ENCODE measurements around the gene ADAM17. TPM values are rescaled to one million over a fixed set of nuclear protein-coding genes. Genes with fewer than 3 reads are reported as not detected.
A peak's percentile ranks its signal among the peaks of the same experiment; 100 is the strongest.

Gene ADAM17
- total and polyA plus RNA-seq, 2 of the 13 experiments (the other 11 are each of a cell fraction or from before 2014, with no cell fraction given), result 6.5 to 33.4 TPM

DNA sequence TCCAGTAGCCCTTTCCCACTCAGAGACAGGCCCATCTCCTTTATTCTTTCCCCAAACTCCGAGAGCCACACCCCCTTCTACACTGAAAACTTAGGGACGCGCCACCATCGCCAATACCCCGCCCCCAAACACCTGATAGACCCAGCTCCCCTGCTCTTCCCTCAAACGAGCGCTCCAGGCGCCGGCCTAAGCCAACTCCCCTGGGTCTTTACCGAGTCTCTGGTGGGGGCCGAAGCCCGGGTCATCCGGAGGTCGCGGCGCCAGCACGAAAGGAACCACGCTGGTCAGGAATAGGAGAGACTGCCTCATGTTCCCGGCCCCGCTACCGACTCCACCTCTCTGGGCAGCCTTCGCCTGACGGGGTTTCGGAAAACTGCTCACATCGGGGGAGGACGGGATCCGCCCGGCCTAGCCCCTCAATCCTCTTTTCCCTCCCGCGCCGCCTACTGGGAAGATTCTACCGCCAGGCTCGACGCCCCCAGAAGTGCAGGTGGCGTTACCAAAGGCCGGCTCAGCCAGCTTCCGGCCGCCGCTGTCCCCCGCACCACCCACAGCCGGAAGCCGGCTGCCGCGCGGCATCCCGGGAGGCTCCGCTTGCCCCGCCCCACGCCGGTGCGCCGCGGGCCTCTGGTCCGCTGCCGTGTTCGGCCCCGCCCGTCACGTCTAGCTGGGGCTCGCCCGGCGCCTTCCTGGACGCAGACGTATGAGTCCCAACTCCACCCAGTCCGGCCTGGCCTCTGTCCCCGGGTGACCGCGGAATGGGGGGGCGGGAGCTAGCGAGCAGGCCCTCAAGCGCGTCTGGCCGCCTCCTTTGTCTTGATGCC lies at the start of gene ADAM17 (continued):
- TF ChIP-seq MAZ (IDR thresholded peaks at IDR 0.05; ENCODE audit: borderline replicate concordance, low read depth, low read length), result peak; percentile 95
- TF ChIP-seq MAZ (CRISPR knock-in tag; IDR thresholded peaks at IDR 0.05; ENCODE audit: low read depth), result peak; percentile 99
- 0 out of 2 replicates have a peak, but pooled peaks have one; percentile 26 for TF ChIP-seq ZNF24 (IDR thresholded peaks at IDR 0.05)
- 0 out of 2 replicates have a peak, but pooled peaks have one; percentile 56 for TF ChIP-seq SMAD3 (CRISPR knock-in tag; IDR thresholded peaks at IDR 0.05)
- peak; percentile 26; the same call in 1 of the 2 replicates for TF ChIP-seq ZNF616 (CRISPR knock-in tag; IDR thresholded peaks at IDR 0.05; ENCODE audit: low read depth)
- TF ChIP-seq, protein P1, sequence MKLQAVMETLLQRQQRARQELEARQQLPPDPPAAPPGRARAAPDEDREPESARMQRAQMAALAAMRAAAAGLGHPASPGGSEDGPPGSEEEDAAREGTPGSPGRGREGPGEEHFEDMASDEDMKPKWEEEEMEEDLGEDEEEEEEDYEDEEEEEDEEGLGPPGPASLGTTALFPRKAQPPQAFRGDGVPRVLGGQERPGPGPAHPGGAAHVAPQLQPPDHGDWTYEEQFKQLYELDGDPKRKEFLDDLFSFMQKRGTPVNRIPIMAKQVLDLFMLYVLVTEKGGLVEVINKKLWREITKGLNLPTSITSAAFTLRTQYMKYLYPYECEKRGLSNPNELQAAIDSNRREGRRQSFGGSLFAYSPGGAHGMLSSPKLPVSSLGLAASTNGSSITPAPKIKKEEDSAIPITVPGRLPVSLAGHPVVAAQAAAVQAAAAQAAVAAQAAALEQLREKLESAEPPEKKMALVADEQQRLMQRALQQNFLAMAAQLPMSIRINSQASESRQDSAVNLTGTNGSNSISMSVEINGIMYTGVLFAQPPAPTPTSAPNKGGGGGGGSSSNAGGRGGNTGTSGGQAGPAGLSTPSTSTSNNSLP (IDR thresholded peaks at IDR 0.05; ENCODE audit: low read depth, low read length), result no peak
- peak; percentile 91; the same call in 1 of the 2 replicates for TF ChIP-seq ZNF615 (CRISPR knock-in tag; IDR thresholded peaks at IDR 0.05; ENCODE audit: borderline replicate concordance)
- TF ChIP-seq ZBTB43 (CRISPR knock-in tag; conservative IDR thresholded peaks at IDR 0.05), result peak; percentile 81
- peak; percentile 88 for TF ChIP-seq PAX8 (CRISPR knock-in tag; IDR thresholded peaks at IDR 0.05; ENCODE audit: borderline replicate concordance)
- peak; percentile 15; the same call in 1 of the 2 replicates for TF ChIP-seq ZNF251 (CRISPR knock-in tag; IDR thresholded peaks at IDR 0.05)
- TF ChIP-seq, protein P2, sequence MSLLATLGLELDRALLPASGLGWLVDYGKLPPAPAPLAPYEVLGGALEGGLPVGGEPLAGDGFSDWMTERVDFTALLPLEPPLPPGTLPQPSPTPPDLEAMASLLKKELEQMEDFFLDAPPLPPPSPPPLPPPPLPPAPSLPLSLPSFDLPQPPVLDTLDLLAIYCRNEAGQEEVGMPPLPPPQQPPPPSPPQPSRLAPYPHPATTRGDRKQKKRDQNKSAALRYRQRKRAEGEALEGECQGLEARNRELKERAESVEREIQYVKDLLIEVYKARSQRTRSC (CRISPR knock-in tag; IDR thresholded peaks at IDR 0.05; ENCODE audit: low read depth), result peak; percentile 45; the same call in 1 of the 2 replicates
- peak; percentile 70 for TF ChIP-seq ZNF329 (CRISPR knock-in tag; IDR thresholded peaks at IDR 0.05; ENCODE audit: low read depth)
- TF ChIP-seq ZNF557 (CRISPR knock-in tag; IDR thresholded peaks at IDR 0.05), result 0 out of 2 replicates have a peak, but pooled peaks have one; percentile 63
- TF ChIP-seq ASH2L (IDR thresholded peaks at IDR 0.05; ENCODE audit: insufficient read length, low read depth, low read length), result peak; percentile 99
- TF ChIP-seq GATAD1 (CRISPR knock-in tag; IDR thresholded peaks at IDR 0.05), result peak; percentile 86
- peak; percentile 53; the same call in 1 of the 2 replicates for TF ChIP-seq ZNF160 (CRISPR knock-in tag; IDR thresholded peaks at IDR 0.05)
- TF ChIP-seq, protein P3, sequence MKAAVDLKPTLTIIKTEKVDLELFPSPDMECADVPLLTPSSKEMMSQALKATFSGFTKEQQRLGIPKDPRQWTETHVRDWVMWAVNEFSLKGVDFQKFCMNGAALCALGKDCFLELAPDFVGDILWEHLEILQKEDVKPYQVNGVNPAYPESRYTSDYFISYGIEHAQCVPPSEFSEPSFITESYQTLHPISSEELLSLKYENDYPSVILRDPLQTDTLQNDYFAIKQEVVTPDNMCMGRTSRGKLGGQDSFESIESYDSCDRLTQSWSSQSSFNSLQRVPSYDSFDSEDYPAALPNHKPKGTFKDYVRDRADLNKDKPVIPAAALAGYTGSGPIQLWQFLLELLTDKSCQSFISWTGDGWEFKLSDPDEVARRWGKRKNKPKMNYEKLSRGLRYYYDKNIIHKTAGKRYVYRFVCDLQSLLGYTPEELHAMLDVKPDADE (CRISPR knock-in tag; IDR thresholded peaks at IDR 0.05), result no peak; the same call in none of the 2 replicates
- peak; percentile 78; the same call in 1 of the 2 replicates for TF ChIP-seq TBX2 (CRISPR knock-in tag; IDR thresholded peaks at IDR 0.05; ENCODE audit: borderline replicate concordance)
- TF ChIP-seq CERS6 (CRISPR knock-in tag; IDR thresholded peaks at IDR 0.05), result no peak
- peak; percentile 80; the same call in 1 of the 2 replicates for TF ChIP-seq THAP8 (CRISPR knock-in tag; IDR thresholded peaks at IDR 0.05; ENCODE audit: borderline replicate concordance)
- TF ChIP-seq DR1 (CRISPR knock-in tag; IDR thresholded peaks at IDR 0.05), result peak; percentile 89
- TF ChIP-seq AGO1 (IDR thresholded peaks at IDR 0.05; ENCODE audit: low read depth, low read length, poor library complexity, severe bottlenecking), result peak; percentile 75
